ENCODE measurements around the gene CLEC4D. TPM values are rescaled to one million over a fixed set of nuclear protein-coding genes. Genes with fewer than 3 reads are reported as not detected.
"Not testable (repeated sequence)": the region's sequence is repeated elsewhere in the genome, so short reads cannot be mapped to it uniquely, and the experiment has no call there.

The CLEC4D gene
- total RNA-seq, 1 experiment from 2014 or later, result not detected

GRCh38 chr12:8493084-8493483 is 20.2 kb upstream of the CLEC4D start:
- ChIA-PET RAD21 (ENCODE audit: low non-redundant PET in 1 of 2, low total read pairs in 2 of 2, uncharacterized antibody in 2 of 2, unreplicated experiment in 2 of 2) (interaction anchor here in 1 of 2 experiments (0.9 kb wide), 1 partner anchor 8 kb away, joined by 3 read pairs; no protein-coding TSS in a partner anchor), CTCF (no interaction called here), POLR2A (no interaction called here)
- no peaks in the 10 kb centered on the region for H3K9me3 ChIP-seq (ENCODE audit: control insufficient read depth in 1 of 2, insufficient read depth in 1 of 2, low read depth in 1 of 2, low read length in 2 of 2)
- no peak overlapping the region for H3K4me2 ChIP-seq (ENCODE audit: low read length)
- no peak overlapping the region for H2AFZ ChIP-seq (ENCODE audit: low read depth, low read length, poor library complexity, severe bottlenecking)
- TF ChIP-seq ZNF274 (IDR thresholded peaks at IDR 0.05; ENCODE audit: low read depth, low read length), result no peak
- no peak for TF ChIP-seq SP1 (IDR thresholded peaks at IDR 0.05; ENCODE audit: low read depth)
- no peak for TF ChIP-seq ELF1 (IDR thresholded peaks at IDR 0.05; ENCODE audit: borderline replicate concordance, low read depth)
- no peak for TF ChIP-seq JUND (IDR thresholded peaks at IDR 0.05)
- no peak for TF ChIP-seq SIN3A (IDR thresholded peaks at IDR 0.05; ENCODE audit: low read depth)
- TF ChIP-seq FOSL1 (IDR thresholded peaks at IDR 0.05; ENCODE audit: low read depth), result no peak
- TF ChIP-seq, protein P1, sequence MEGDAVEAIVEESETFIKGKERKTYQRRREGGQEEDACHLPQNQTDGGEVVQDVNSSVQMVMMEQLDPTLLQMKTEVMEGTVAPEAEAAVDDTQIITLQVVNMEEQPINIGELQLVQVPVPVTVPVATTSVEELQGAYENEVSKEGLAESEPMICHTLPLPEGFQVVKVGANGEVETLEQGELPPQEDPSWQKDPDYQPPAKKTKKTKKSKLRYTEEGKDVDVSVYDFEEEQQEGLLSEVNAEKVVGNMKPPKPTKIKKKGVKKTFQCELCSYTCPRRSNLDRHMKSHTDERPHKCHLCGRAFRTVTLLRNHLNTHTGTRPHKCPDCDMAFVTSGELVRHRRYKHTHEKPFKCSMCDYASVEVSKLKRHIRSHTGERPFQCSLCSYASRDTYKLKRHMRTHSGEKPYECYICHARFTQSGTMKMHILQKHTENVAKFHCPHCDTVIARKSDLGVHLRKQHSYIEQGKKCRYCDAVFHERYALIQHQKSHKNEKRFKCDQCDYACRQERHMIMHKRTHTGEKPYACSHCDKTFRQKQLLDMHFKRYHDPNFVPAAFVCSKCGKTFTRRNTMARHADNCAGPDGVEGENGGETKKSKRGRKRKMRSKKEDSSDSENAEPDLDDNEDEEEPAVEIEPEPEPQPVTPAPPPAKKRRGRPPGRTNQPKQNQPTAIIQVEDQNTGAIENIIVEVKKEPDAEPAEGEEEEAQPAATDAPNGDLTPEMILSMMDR (IDR thresholded peaks at IDR 0.05 in 2 of 3, conservative IDR thresholded peaks at IDR 0.05 in 1 of 3; ENCODE audit: borderline replicate concordance in 1 of 3, insufficient read depth in 1 of 3, low read depth in 2 of 3, low read length in 2 of 3), result no peak
- H3K27ac ChIP-seq (ENCODE audit: low read depth, low read length), result no peak overlapping the region
- H3K4me1 ChIP-seq (ENCODE audit: control insufficient read depth in 1 of 2, insufficient read depth in 2 of 2, low read length in 2 of 2), result no peaks in the 10 kb centered on the region
- no peaks in the 10 kb centered on the region for H3K36me3 ChIP-seq (ENCODE audit: control insufficient read depth in 1 of 2, insufficient read depth in 2 of 2, low read length in 2 of 2)
- DNase-seq (ENCODE audit: low read depth, low spot score) (no peak), ATAC-seq (no peak)
- intact Hi-C loops (cut with micrococcal nuclease), result no loop called here
- H3K79me2 ChIP-seq (ENCODE audit: insufficient read depth, low read length), result no peaks in the 10 kb centered on the region
- no peaks in the 10 kb centered on the region for H4K20me1 ChIP-seq (ENCODE audit: insufficient read depth)
- H3K9me2 ChIP-seq (ENCODE audit: insufficient read depth), result no peaks in the 10 kb centered on the region
- H3K4me3 ChIP-seq (replicated peaks in 1 of 2; ENCODE audit: low read depth in 1 of 2, low read length in 2 of 2), result no peak overlapping the region
- peaks cover 80% of the 10 kb centered on the region for H3K27me3 ChIP-seq (ENCODE audit: insufficient read depth, low read length)
- BruUV-seq (replicated peaks), result no TSS peak
- H3K9ac ChIP-seq (ENCODE audit: low read length), result no peak overlapping the region

DNA sequence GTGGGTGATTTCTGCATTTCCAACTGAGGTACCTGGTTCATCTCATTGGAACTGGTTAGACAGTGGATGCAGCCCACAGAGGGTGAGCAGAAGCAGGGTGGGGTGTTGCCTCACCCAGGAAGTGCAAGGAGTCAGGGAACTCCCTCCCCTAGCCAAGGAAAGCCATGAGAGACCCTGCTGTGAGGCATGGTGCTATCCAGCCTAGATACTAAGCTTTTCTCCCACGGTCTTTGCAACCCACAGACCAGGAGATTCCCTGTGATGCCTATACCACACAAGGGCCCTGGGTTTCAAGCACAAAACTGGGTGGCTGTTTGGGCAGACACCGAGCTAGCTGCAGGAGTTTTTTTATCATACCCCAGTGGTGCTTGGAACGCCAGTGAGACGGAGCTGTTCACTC is 17.6 kb upstream of the CLEC4D start:
- H4K20me1 ChIP-seq (ENCODE audit: insufficient read depth); ATAC-seq; H3K4me1 ChIP-seq (ENCODE audit: control insufficient read depth in 1 of 2, insufficient read depth in 2 of 2, low read length in 2 of 2); H3K9me3 ChIP-seq (ENCODE audit: control insufficient read depth in 1 of 2, insufficient read depth in 1 of 2, low read depth in 1 of 2, low read length in 2 of 2); BruUV-seq (replicated peaks); H3K36me3 ChIP-seq (ENCODE audit: control insufficient read depth in 1 of 2, insufficient read depth in 2 of 2, low read length in 2 of 2); RAD21 ChIA-PET (ENCODE audit: low non-redundant PET in 1 of 2, low total read pairs in 2 of 2, uncharacterized antibody in 2 of 2, unreplicated experiment in 2 of 2); H3K4me2 ChIP-seq (ENCODE audit: low read length); H3K9me2 ChIP-seq (ENCODE audit: insufficient read depth); H3K4me3 ChIP-seq (replicated peaks in 1 of 2; ENCODE audit: low read depth in 1 of 2, low read length in 2 of 2); H3K9ac ChIP-seq (ENCODE audit: low read length); H3K79me2 ChIP-seq (ENCODE audit: insufficient read depth, low read length); POLR2A ChIA-PET; H3K27ac ChIP-seq (ENCODE audit: low read depth, low read length); H2AFZ ChIP-seq (ENCODE audit: low read depth, low read length, poor library complexity, severe bottlenecking); DNase-seq (ENCODE audit: low read depth, low spot score); intact Hi-C loops (cut with micrococcal nuclease): not testable (repeated sequence)
- CTCF ChIA-PET, result interaction anchor here (1.4 kb wide), 1 partner anchor 49 kb away, joined by 3 read pairs; no protein-coding TSS in a partner anchor
- peaks cover 76% of the 10 kb centered on the region for H3K27me3 ChIP-seq (ENCODE audit: insufficient read depth, low read length)

- H3K9me2 ChIP-seq (ENCODE audit: insufficient read depth); ATAC-seq; H3K4me1 ChIP-seq (ENCODE audit: control insufficient read depth in 1 of 2, insufficient read depth in 2 of 2, low read length in 2 of 2); BruUV-seq (replicated peaks); H2AFZ ChIP-seq (ENCODE audit: low read depth, low read length, poor library complexity, severe bottlenecking); H3K27ac ChIP-seq (ENCODE audit: low read depth, low read length); H3K4me3 ChIP-seq (replicated peaks in 1 of 2; ENCODE audit: low read depth in 1 of 2, low read length in 2 of 2); H3K36me3 ChIP-seq (ENCODE audit: control insufficient read depth in 1 of 2, insufficient read depth in 2 of 2, low read length in 2 of 2); H3K4me2 ChIP-seq (ENCODE audit: low read length); H3K79me2 ChIP-seq (ENCODE audit: insufficient read depth, low read length); intact Hi-C loops (cut with micrococcal nuclease); H4K20me1 ChIP-seq (ENCODE audit: insufficient read depth); H3K9me3 ChIP-seq (ENCODE audit: control insufficient read depth in 1 of 2, insufficient read depth in 1 of 2, low read depth in 1 of 2, low read length in 2 of 2); POLR2A ChIA-PET; H3K9ac ChIP-seq (ENCODE audit: low read length); DNase-seq (ENCODE audit: low read depth, low spot score); RAD21 ChIA-PET (ENCODE audit: low non-redundant PET in 1 of 2, low total read pairs in 2 of 2, uncharacterized antibody in 2 of 2, unreplicated experiment in 2 of 2): not testable (repeated sequence)
- CTCF ChIA-PET, result interaction anchor here (1.4 kb wide), 1 partner anchor 48 kb away, joined by 3 read pairs; no protein-coding TSS in a partner anchor
- peaks cover 76% of the 10 kb centered on the region for H3K27me3 ChIP-seq (ENCODE audit: insufficient read depth, low read length)
Measured at GRCh38 chr12:8496074-8496473, 17.2 kb upstream of the CLEC4D start.

Measured in HCT116 (cell line).